Measurements from ENCODE around the gene LTB4R2. TPM values are rescaled to one million over a fixed set of nuclear protein-coding genes. Genes with fewer than 3 reads are reported as not detected.

Gene LTB4R2
- total and polyA plus RNA-seq, 2 experiments from 2014 or later, result 0.40 to 12.6 TPM

- TF ChIP-seq EZH2phosphoT487 (IDR thresholded peaks at IDR 0.05; ENCODE audit: unreplicated experiment), result no peak
- TF ChIP-seq CTCF (conservative IDR thresholded peaks at IDR 0.05; ENCODE audit: low read depth in 2 of 2), result no peak
These were observed 22.9 kb upstream of the LTB4R2 start (continued) for GRCh38 chr14:24286996-24287395.

- Mint-ChIP-seq H3K27me3 (ENCODE audit: insufficient read depth, low read depth, poor library complexity) (peaks cover 9% of the 10 kb centered on the region), H3K4me3 (no peak overlapping the region), H3K27ac (no peak overlapping the region), H3K9me3 (no peaks in the 10 kb centered on the region), H3K36me3 (ENCODE audit: low read depth) (no peaks in the 10 kb centered on the region; the same call in 1 of the 3 replicates), H3K4me1 (no peaks in the 10 kb centered on the region)
- TF ChIP-seq REST (IDR thresholded peaks at IDR 0.05; ENCODE audit: unreplicated experiment), result no peak
- TF ChIP-seq ZNF331 (CRISPR knock-in tag; IDR thresholded peaks at IDR 0.05; ENCODE audit: low read depth), result no peak
- TF ChIP-seq POLR2AphosphoS5 (IDR thresholded peaks at IDR 0.05; ENCODE audit: low read depth), result no peak
- no peak for TF ChIP-seq JUNB (IDR thresholded peaks at IDR 0.05; ENCODE audit: unreplicated experiment)
- H3K9me2 ChIP-seq (ENCODE audit: insufficient read depth), result no peaks in the 10 kb centered on the region
- no peaks in the 10 kb centered on the region for H3F3A ChIP-seq (replicated peaks; ENCODE audit: low read depth)
- H3K36me3 ChIP-seq (ENCODE audit: insufficient read depth), result no peaks in the 10 kb centered on the region
- no peak overlapping the region for H2AFZ ChIP-seq
- no peak overlapping the region for H3K4me3 ChIP-seq
- H3K79me2 ChIP-seq (replicated peaks; ENCODE audit: insufficient read depth), result no peaks in the 10 kb centered on the region
- H4K20me1 ChIP-seq (replicated peaks; ENCODE audit: insufficient read depth), result no peaks in the 10 kb centered on the region; the same call in 1 of the 2 replicates
- no peaks in the 10 kb centered on the region for H3K4me1 ChIP-seq (ENCODE audit: insufficient read depth)
- DNase-seq (ENCODE audit: low spot score) (no peak), ATAC-seq (no peak)
- no peak overlapping the region for H3K27ac ChIP-seq (ENCODE audit: low read depth)
- no peaks in the 10 kb centered on the region for H3K27me3 ChIP-seq (ENCODE audit: insufficient read depth)
- H3K4me2 ChIP-seq, result no peak overlapping the region
These were observed 20.2 kb upstream of the LTB4R2 start for GRCh38 chr14:24289649-24290280.

- no peak overlapping the region for H3K4me2 ChIP-seq
- H3K27me3 Mint-ChIP-seq (ENCODE audit: insufficient read depth, low read depth, poor library complexity), result peaks cover 9% of the 10 kb centered on the region
- H2AFZ ChIP-seq, result no peak overlapping the region
- H3K36me3 ChIP-seq (ENCODE audit: insufficient read depth), result no peaks in the 10 kb centered on the region
- H3K9me2 ChIP-seq (ENCODE audit: insufficient read depth), result no peaks in the 10 kb centered on the region
- H3K36me3 Mint-ChIP-seq (ENCODE audit: low read depth), result peaks cover 2% of the 10 kb centered on the region; the same call in 2 of the 3 replicates
- H3K4me1 Mint-ChIP-seq, result no peaks in the 10 kb centered on the region
- no peak overlapping the region for H3K4me3 ChIP-seq
- DNase-seq (ENCODE audit: low spot score), result no peak
- no peaks in the 10 kb centered on the region for H3K79me2 ChIP-seq (replicated peaks; ENCODE audit: insufficient read depth)
- H3K27me3 ChIP-seq (ENCODE audit: insufficient read depth), result no peaks in the 10 kb centered on the region
- no peaks in the 10 kb centered on the region for H3K9me3 Mint-ChIP-seq
- no peaks in the 10 kb centered on the region for H3K4me1 ChIP-seq (ENCODE audit: insufficient read depth)
- H3K27ac ChIP-seq (ENCODE audit: low read depth), result no peak overlapping the region
- ATAC-seq, result no peak
- H3K4me3 Mint-ChIP-seq, result no peak overlapping the region; the same call in 2 of the 3 replicates
- no peaks in the 10 kb centered on the region for H3F3A ChIP-seq (replicated peaks; ENCODE audit: low read depth)
- no peaks in the 10 kb centered on the region; the same call in 1 of the 2 replicates for H4K20me1 ChIP-seq (replicated peaks; ENCODE audit: insufficient read depth)
- no peak overlapping the region for H3K27ac Mint-ChIP-seq
- TF ChIP-seq ZNF331 (CRISPR knock-in tag; IDR thresholded peaks at IDR 0.05; ENCODE audit: low read depth) (no peak), EZH2phosphoT487 (IDR thresholded peaks at IDR 0.05; ENCODE audit: unreplicated experiment) (no peak), JUNB (IDR thresholded peaks at IDR 0.05; ENCODE audit: unreplicated experiment) (no peak), CTCF (conservative IDR thresholded peaks at IDR 0.05; ENCODE audit: low read depth in 2 of 2) (no peak), CREB1 (CRISPR knock-in tag; IDR thresholded peaks at IDR 0.05; ENCODE audit: low read depth) (no peak), ETS1 (IDR thresholded peaks at IDR 0.05) (no peak), EZH2 (IDR thresholded peaks at IDR 0.05; ENCODE audit: low read depth, unreplicated experiment) (no peak), ZNF114 (CRISPR knock-in tag; IDR thresholded peaks at IDR 0.05) (no peak)
These were observed 19.2 kb upstream of the LTB4R2 start for GRCh38 chr14:24290746-24291145.

Data from GM23338 (cell line).